KG1 (cell line): ENCODE results near the gene GRK5.
A peak's percentile ranks its signal among the peaks of the same experiment; 100 is the strongest.

Experiments
- DNase-seq: peaks from one replicate; lab custom pipeline; 2025; lab: John Stamatoyannopoulos, UW

GRK5 gene

DNA sequence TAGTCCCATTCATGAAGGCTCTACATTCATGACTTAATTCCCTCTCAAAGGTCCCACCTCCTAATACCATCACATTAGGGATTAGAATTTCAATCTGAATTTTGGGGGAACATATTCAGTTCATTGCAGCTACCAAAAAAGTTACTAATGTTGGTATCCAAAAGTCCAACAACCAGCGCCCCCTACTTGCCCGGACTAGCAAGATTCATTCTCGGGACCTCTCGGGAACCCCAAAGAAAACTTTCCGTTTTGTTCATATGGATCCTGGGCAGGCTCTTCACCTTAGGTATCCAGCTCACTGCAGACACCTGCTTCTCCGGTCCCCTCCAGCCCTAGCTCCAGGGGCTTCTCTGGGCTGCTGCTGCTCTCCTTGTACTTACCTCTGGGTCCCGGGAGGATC lies 8.9 kb upstream of the GRK5 start:
- DNase-seq: no peak

DNA sequence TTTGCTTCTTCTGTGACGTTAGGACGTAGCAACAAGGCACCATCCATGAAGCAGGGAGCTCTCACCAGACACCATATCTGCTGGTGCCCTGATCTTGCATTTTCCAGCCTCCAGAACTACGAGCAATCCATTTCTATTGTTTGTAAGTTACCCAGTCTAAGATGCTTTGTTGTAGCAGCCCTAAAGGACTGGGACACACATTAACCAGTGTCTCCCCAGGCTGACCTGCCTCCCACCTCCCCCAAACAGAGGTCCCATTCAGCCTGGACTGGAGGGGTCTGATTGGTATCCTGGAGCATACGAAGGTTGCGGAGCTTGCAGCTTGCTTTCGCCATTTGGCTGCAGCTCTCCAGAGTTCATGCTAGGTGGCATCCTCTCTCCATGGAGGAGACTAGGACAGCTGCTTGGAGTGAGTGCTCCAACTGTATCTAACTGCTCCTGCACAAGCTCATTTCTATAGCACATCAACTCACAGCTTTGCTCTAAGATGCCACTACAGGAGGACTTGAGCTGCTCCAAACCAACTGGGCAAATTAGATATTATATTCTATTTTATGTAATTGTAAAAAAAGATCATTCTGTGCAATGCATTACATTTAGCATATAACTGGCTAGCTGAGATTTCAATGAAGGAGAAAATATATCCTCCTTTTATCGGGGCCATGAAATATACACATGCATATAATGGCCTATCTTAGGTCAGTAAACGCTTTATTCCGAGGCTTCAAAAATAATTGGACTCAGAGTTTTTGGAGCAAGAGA lies 8.0 kb upstream of the GRK5 start:
- no peak for DNase-seq

DNA sequence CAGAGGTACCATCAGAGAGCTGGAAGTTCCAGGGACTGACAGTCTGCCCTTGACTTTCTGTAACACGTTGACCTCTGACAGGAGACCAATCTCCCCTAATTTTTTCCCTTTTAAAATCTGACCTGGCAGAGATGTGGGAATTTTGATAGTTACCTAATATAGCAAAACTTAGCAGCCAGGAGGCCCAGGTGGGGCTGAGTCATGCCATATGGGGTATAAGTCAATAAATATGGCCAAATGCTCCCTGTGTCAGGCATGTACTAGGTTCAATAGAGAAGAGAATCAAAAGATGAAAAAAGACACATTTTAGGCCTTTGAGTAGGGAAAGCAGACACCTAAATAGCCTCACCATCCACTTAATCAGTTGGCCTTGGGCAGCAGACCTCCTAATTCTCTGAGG lies 6.1 kb upstream of the GRK5 start:
- no peak for DNase-seq

DNA sequence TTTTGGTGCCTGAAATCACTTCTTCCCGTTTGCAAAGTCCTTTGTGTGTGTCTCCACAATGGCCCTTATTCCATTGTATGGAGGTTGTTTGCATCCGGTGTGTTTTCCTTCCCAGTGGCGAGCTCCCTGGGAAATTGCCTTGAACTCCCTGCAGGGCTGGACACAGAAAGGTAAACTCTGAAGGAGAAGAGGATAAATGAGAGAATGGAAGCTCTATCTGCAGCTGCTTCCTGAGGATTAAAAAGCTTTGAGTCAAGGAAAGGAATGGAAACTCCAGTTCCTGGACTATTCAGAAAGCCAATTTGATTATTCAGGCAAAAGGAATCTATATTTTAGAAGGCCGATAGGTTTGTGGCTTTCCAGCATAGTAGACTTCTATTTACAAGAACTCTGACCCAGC lies 4.4 kb upstream of the GRK5 start:
- no peak for DNase-seq

DNA sequence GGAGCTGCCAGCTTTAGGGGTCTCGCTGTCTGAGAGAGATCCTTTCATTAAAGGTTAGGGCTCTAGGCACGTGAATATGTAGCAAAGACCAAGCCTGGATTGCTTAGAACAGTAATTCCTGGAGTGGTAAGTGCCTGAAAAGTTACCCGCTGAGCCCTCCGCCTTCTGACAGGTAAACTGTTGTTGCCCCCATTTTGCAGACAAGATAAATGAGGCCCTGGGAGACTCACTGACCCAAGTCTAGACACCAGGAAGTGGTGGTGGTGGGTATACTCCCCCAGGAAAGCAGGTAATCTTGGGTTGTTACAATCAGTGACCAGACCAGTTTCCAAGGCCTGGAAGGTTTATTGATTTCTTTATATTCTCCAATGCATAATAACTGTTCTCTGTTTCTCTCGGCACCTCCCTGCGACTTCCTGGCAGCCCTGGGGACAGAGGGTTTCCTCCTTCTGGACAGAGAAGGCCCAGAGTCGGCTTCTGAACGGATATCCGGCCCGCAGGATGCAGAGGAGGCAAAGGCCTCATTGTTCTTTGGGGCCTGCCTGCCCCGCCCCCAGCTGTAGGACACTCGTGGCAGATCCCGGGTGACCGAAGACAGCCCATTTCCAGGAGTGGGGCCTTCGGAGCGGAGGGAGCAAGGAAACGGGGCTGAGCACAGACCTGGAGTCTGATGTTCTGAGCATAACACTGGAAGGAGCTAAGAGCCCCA lies 1.3 kb upstream of the GRK5 start:
- DNase-seq: peak; percentile 51

DNA sequence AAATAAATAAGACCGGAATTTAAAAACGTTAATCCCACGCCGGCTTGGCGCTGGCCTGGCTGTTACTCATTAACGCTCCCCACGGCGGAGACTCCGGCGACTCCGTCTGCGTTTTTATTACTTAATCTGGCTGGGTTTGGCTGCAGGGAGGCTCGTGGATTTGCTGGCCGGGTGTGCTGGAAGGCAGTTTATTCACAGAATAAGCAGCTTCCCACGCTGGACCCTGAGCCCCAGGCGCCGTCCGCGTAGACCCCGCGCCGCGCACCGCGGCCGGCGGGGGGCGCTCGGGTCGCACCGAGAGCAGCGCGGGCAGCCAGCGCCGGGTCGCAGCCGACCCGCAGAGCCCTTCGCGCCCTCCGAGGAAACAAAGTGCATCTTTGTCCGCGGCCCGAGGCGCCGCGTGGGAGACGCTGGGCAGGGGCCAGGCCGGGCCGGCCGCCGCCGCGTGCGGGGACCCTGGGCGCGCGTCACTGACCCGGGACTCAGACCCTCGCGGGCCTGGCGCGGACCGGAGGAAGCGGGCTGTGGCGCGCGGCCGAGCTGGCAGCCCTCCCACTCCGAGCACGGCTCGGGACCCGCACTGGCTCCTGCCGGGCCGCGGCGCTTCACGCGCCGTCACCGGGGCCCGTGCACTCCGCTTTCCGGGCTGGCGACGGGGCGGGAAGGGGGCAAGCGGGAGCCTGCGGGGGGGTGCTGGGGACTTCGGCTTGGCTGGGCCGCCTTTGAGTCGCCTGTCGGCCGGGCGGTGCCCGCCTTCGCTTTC lies 587 bp upstream of the GRK5 start:
- DNase-seq: peak; percentile 50

DNA sequence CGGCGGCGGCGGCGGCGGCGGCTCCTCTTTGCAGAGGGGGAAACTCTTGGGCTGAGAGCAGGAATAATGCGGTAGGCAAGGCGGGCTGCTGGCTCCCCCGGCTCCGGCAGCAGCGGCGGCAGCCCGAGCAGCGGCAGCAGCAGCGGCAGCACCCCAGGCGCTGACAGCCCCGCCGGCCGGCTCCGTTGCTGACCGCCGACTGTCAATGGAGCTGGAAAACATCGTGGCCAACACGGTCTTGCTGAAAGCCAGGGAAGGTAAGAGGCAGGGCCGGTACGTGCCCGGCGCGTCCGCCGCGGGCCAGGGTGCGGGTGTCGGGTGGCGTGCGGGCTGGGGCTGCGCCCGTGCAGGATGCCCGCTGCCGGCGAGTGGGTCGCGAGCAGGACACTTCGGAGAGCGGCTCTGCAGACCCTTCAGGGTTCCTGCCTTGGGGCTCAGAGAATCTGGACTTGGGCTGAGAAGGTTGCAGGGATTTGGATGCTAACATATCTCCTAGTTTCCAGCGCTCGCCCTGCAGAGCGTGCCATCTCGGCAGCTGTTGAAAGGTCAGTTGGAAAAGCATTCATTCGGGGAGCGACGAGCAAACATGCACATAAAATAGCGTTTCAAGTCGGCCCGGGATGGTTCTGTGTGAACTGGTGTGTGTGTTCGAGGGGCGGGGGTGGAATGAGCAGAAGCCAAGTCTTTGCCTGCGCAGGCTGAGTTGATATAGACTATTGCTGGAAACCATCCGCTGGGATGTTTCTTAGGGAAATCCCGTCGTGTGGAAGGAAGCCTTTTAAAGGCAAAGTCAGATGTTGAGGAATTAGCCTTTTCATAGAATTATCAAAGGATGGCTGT lies 562 bp downstream of the GRK5 start:
- no peak for DNase-seq

DNA sequence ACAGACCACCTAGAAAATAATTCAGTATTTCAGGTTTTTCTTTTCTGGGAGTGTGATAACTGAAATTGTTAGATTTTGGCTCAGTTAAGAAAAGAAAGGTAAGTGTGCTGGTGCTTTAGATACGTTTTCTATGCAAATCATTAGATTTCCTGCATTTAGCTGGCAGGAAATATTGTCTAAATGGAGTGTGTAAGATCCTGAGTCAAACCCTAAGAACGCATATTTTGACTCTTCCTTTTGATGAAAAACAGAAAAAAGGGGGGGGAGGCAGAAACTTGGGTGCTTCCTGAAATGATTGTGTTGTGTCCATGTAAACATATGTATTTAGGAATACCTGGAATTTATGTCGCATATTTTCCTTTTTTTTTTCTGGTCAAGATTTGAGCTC lies 1.2 kb downstream of the GRK5 start:
- DNase-seq: no peak

DNA sequence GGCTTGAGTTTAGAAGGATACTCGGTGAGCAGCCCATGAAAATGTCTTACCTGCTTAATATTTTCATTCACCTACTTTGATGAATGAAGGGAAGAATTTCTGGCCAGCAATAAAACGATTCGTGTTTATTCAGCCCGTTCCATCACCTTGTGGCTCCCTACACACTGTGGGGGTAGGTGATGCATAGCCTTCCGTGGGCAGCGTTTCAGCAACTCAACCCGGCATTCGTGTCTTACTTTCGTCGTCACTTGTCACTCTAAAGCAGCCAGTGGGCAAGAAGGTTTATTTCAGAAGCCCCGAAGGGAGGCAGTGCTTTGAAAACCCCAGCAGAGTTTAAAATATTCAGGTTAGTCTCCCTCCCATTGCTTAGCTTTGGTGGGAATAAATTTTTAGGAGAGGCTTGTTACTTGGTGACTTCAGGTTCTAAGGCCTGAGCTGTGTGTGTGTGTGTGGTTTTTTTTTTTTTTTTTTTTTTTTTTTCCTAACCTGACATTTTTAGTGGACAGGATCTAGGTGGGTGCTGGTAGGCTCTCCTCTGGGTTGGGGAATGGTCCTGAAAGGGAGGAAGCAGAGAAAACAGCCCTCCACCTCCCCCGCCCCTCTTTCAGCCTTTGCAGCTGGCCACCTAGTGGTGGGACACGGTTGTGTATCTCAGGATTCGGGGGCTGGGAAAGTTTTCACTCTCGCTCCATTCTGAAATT lies 1.8 kb downstream of the GRK5 start:
- DNase-seq: peak; percentile 53

DNA sequence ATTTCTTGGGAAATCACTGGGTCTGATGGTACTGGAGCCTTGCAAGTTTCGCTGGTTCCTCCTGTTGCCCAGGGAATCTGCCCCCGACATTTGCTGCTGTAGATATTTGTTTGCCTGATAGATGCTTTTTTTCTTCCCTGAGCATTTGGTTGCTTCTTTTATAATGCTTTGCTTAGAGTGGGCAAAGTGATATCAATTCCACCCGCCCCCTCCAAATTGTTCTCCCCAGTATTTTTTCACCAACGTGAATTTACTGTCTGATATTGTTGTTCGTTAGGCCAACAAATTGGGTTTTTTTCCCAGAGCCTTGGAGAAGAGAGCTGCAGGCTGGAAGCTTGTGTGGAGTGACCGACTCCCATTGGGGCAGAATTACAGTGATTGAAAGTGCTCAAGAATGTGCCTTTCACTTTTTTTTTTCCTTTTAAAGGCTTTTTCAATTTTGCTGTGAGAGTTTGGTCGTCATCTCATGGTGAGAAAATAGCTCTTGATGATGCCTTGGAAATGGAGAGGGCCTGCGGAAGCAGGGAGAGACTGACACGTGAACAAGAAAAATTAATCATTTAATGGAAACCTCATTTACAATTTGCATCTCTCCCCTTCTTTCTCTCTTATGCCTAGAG lies 2.5 kb downstream of the GRK5 start:
- DNase-seq: no peak

DNA sequence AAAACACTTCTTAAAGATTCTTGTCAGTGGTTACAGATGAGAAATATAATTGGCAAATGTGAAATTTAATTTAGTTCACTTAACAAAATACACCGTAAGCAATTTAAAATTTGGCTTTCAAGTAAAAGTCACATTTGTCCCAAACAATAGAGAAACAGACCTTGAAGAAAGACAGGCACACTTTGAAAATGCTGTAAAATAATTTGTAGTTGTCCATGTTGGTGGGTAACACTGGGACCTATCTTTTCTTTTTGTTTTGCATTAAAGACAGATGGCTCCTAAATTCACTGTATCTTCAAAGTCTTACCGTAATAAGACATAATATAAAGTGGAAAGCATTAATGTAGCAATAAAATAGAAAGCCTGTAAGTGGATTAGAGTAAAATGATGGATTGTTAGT lies 3.3 kb downstream of the GRK5 start:
- no peak for DNase-seq

DNA sequence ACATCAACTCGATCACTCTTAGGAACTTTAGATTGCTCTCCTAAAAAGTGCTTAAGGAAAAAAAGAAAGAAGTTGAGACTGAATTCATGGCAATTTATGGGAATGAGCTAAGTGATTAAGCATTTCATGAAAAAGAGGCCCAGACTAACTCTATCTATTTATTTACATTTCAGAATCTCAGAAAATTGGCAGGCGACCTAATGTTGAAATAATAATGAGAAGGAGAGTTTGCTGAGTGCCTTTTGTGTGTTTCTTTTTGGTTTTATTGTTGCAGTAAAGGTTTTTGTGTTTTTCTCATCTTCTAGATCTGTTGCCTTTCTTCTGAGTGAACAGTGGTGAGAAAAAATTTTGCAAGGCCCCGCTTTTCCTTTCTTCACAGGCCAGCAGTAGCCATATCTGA lies 3.8 kb downstream of the GRK5 start:
- no peak for DNase-seq

DNA sequence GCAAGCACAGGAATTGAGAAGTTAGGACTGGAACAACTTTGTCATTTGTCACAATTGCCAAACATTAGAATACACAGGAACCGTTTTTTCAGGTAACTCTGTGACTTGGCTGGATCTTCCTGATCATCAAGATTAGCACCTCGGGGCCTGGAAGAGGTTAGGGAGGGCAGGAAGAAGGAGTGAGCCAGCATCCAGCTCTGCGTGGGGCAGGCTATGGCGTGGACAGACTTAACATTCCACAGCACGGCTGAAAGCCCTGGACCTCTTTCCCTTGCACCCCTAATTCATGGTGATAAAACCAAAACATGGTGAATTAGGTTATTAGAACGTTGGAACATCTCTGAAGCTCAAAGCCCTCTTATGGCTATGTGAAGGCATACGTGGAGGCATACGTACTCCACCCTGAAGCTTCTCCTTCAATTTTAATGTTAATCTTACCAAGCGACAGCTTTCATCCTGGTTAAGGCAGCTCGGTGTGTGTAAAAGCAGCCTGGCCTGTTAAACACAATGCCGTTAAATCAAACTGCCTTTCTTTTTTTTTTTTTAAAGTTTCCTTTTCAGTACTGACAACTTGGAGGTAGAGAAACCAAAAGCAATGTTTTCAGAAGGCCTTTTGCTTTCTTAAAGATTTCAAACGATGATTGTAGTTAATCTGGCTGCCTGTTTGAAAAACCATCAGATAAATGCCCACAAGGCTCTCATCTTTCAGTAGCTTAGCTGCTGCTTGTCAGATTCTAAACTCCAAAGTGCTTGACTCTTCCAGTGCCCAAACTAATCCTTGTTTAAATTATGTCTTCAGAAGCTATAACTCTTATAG lies 4.5 kb downstream of the GRK5 start:
- peak; percentile 39 for DNase-seq

DNA sequence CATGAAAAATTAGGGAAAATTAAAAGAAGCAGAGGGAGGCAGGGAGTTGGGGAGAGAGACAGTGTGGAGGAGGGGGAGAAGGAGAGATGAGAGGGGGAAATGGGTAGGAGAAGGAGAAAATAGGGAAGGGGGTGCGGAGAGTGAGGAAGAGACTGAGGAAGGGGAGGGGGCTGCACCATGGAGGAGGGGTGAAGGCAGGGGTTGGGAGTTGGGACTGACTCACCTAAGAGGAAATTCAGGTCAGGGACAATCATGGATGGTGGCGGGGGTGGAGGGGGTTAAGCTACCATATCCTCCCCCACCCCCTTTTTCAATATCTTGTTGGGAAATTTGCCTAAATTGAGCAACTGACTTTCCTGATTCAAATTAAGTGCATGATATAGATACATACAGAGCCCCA lies 8.0 kb downstream of the GRK5 start:
- no peak for DNase-seq

DNA sequence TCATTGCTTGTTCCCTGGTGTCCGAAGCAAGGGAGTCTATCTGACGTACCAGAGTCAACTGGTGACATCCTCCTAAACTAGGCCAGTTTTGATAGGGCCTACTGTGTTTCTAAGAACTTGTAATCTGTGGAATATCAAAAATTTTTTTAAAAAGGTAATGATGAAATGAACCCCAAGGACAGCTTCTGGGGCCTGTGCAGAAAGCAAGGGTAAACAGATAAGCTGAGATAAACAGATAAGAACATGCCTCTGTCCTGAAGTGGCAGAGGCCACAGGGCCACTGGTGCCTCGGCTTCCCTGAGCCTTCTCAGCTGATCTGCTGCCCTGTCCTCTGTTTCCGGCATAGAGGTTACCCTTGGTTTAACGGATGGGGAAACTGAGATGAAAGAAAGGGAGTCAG lies 8.8 kb downstream of the GRK5 start:
- no peak for DNase-seq

DNA sequence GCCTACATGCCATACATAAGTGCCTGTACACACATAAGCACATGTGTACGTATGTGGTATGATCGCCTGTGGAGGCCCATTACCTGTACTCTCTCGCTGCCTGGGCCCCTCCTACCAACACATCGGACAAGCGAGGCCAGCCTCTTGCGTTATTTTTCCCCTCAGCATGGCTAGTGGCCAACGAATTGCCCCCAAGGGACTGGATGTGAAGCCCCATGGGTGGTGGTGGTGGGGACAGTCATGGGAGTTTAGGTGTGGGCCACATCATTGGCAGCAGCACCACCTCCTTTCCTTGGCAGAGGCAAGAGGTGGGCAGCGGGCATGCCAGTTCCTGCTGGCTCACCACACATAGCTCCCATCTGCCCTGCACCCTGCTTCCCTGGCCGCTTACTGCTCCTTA lies 10.0 kb downstream of the GRK5 start:
- no peak for DNase-seq

DNA sequence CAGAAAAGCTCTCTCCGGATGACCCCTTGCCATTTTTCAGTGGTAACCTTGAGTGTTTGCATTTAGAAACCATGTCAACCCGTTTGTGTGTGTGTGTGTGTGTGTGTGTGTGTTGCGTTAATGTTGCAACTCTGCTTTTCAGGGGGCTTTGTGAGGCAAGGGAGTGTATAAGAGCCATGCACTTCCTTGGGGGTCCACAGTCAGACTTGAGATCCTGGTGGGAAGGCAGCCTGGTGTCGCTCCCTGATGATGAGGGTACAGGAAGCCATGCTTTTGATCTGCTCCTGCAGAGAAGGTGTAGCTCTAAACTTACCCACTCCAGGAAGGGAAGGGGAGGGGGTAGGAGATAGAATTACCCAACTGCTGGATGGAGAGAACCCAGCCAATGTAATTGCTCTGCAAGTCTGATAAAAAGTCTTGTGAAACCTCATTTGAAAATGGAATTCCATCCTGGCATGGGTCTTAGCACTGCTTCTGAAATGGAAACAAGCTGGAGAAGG lies 10.7 kb downstream of the GRK5 start:
- DNase-seq: no peak

DNA sequence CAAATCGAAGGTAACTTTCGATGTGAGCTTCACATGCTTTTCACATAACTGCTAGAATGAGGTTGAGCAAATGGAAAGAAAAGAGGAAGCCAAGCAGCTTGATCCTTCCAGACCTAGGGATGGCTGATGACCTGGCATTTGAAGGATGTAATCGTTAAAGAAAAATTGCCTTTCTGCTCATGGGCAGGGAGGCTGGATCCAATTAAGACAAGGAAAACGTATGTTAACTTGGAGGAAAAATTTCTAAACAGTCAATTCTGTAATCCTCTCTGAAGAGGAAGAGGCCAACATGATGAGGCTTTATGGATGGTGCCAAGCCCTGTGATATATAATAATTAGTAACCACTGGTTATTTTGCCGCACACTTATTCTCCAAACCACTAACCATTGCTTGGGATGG lies 12.5 kb downstream of the GRK5 start:
- DNase-seq: no peak

DNA sequence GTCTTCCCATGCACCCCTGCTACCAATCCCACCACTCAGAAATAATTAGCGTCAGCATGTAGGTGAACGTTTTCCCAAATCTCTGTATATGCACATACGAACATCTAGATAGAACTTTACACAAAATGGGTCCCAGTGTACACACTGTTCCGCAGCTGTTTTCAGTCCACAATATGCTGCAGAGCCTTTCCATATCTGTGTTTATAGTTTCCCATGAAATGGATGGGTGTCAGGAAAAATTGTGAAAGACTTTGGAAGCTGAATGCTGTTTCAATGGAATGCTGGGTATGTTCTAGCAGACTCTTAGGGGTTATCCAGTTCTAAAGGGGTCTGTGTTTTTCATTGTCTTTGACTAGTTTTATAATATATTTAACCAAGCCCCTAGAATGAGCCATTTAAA lies 13.8 kb downstream of the GRK5 start:
- no peak for DNase-seq

DNA sequence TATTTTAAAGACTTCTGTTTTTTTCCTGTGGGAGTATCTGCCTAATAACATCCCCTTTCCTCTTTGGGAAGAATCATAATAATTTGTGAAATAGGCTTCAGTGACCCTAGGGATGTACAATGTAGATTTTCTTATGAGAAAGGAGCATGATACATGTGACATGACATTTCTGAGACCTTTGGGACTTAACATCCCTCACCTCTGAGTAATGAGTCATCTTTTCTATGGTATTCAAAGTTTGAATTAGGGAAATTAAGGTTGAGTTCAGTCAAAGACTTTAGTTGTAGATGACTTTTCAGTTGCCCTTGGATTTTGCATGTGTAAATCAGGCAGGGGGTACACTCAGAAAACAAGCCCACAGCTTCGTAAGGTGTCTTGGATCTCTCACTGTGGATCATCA lies 14.3 kb downstream of the GRK5 start:
- no peak for DNase-seq
